ENCODE measurements around the gene CYTH3. TPM values are rescaled to one million over a fixed set of nuclear protein-coding genes. Genes with fewer than 3 reads are reported as not detected.
A peak's percentile ranks its signal among the peaks of the same experiment; 100 is the strongest.
"Not testable (repeated sequence)": the region's sequence is repeated elsewhere in the genome, so short reads cannot be mapped to it uniquely, and the experiment has no call there.

The CYTH3 gene
- total RNA-seq, 1 donor, result 89.4 TPM

DNA sequence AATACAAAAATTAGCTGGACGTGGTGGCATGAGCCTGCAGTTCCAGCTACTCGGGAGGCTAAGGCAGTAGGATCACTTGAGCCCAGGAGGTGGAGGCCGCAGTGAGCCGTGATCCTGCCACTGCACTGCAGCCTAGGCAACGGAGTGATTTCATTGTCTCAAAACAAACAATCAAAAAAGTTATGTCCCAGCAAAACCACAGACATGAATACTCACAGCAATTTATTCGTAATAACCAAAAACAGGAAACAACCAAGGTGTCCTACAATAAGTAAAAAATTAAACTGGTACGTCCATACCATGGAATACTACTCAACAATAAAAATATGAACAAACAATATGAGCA lies 11.6 kb upstream of the CYTH3 start:
- H3K4me1 ChIP-seq (ENCODE audit: insufficient read depth, low read length), result peaks cover 16% of the 10 kb centered on the region

DNA sequence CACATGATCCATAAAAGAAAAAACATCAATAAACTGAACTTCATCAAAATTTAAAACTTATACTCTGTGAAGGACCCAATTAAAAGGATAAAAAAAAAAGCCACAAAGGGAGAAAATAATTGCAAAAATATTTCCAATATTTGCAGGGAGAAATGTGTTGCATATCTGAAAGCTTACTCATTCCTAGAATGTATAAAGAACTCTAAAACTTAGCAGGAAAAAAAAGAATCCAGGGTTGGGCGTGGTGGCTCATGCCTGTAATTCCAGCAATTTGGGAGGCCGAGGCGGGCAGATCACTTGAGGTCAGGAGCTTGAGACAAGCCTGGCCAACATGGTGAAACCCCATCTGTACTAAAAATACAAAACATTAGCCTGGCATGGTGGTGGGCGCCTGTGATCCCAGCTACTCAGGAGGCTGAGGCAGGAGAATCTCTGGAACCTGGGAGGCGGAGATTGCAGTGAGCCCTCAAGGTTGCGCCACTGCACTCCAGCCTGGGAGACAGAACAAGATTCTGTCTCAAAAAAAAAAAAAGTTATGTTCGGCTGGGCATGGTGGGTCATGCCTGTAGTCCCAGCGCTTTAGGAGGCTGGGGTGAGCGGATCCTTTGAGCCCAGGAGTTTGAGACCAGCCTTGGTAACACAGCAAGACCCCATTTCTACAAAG lies 11.1 kb upstream of the CYTH3 start:
- Histone ChIP-seq H3K4me2 (ENCODE audit: insufficient read depth, low read length) (peak overlapping the region; percentile 67), H3K27ac (ENCODE audit: low read depth, low read length) (peak overlapping the region; percentile 99), H3K4me1 (ENCODE audit: insufficient read depth, low read length) (peaks cover 16% of the 10 kb centered on the region)
- H3K27me3 ChIP-seq (ENCODE audit: insufficient read depth, low read length); DNase-seq (ENCODE audit: insufficient read length, low spot score, missing footprints); H3K79me2 ChIP-seq (ENCODE audit: insufficient read depth, low read length); H3K36me3 ChIP-seq (ENCODE audit: insufficient read depth, low read length); H3K9me3 ChIP-seq (ENCODE audit: low read depth, low read length); H4K20me1 ChIP-seq (ENCODE audit: insufficient read depth, low read length); H2AFZ ChIP-seq (ENCODE audit: low read length); H3K4me3 ChIP-seq (ENCODE audit: insufficient read depth, low read length): not testable (repeated sequence)

More for the DNA sequence above, 11.6 kb upstream of the CYTH3 start:
- Histone ChIP-seq H3K27ac (ENCODE audit: low read depth, low read length) (peak overlapping the region; percentile 99), H3K9me3 (ENCODE audit: low read depth, low read length) (no peaks in the 10 kb centered on the region), H3K4me2 (ENCODE audit: insufficient read depth, low read length) (no peak overlapping the region), H4K20me1 (ENCODE audit: insufficient read depth, low read length) (no peaks in the 10 kb centered on the region), H3K27me3 (ENCODE audit: insufficient read depth, low read length) (no peaks in the 10 kb centered on the region), H2AFZ (ENCODE audit: low read length) (no peak overlapping the region), H3K79me2 (ENCODE audit: insufficient read depth, low read length) (no peaks in the 10 kb centered on the region), H3K4me3 (ENCODE audit: insufficient read depth, low read length) (no peak overlapping the region), H3K36me3 (ENCODE audit: insufficient read depth, low read length) (no peaks in the 10 kb centered on the region)
- no peak for DNase-seq (ENCODE audit: insufficient read length, low spot score, missing footprints)
- TF ChIP-seq, protein P1, sequence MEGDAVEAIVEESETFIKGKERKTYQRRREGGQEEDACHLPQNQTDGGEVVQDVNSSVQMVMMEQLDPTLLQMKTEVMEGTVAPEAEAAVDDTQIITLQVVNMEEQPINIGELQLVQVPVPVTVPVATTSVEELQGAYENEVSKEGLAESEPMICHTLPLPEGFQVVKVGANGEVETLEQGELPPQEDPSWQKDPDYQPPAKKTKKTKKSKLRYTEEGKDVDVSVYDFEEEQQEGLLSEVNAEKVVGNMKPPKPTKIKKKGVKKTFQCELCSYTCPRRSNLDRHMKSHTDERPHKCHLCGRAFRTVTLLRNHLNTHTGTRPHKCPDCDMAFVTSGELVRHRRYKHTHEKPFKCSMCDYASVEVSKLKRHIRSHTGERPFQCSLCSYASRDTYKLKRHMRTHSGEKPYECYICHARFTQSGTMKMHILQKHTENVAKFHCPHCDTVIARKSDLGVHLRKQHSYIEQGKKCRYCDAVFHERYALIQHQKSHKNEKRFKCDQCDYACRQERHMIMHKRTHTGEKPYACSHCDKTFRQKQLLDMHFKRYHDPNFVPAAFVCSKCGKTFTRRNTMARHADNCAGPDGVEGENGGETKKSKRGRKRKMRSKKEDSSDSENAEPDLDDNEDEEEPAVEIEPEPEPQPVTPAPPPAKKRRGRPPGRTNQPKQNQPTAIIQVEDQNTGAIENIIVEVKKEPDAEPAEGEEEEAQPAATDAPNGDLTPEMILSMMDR (IDR thresholded peaks at IDR 0.05; ENCODE audit: extremely low read depth, low read depth, low read length), result no peak

DNA sequence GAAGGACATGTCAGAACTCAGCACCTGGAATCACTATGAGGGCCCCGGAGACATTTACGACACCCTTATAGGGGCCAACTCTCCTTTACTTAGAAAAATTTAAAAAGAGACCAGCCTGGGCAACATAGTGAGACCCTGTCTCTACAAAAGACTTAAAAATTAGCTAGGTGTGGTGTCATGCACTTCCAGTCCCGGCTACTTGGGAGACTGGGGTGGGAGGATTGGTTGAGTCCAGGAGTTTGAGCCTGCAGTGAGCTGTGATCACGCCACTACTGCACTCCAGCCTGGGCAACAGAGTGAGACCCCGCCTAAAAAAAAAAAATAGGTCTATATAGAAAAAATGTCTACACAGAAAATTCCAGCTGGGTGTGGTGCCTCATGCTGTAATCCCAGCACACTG lies 7.5 kb upstream of the CYTH3 start:
- Histone ChIP-seq H2AFZ (ENCODE audit: low read length) (no peak overlapping the region), H3K9me3 (ENCODE audit: low read depth, low read length) (no peaks in the 10 kb centered on the region), H3K36me3 (ENCODE audit: insufficient read depth, low read length) (no peaks in the 10 kb centered on the region), H3K4me3 (ENCODE audit: insufficient read depth, low read length) (no peak overlapping the region), H3K27ac (ENCODE audit: low read depth, low read length) (no peak overlapping the region), H4K20me1 (ENCODE audit: insufficient read depth, low read length) (no peaks in the 10 kb centered on the region), H3K27me3 (ENCODE audit: insufficient read depth, low read length) (no peaks in the 10 kb centered on the region), H3K4me1 (ENCODE audit: insufficient read depth, low read length) (peaks cover 19% of the 10 kb centered on the region), H3K79me2 (ENCODE audit: insufficient read depth, low read length) (no peaks in the 10 kb centered on the region), H3K4me2 (ENCODE audit: insufficient read depth, low read length) (no peak overlapping the region)
- DNase-seq (ENCODE audit: insufficient read length, low spot score, missing footprints), result no peak
- TF ChIP-seq, protein P1 (IDR thresholded peaks at IDR 0.05; ENCODE audit: extremely low read depth, low read depth, low read length), result no peak

DNA sequence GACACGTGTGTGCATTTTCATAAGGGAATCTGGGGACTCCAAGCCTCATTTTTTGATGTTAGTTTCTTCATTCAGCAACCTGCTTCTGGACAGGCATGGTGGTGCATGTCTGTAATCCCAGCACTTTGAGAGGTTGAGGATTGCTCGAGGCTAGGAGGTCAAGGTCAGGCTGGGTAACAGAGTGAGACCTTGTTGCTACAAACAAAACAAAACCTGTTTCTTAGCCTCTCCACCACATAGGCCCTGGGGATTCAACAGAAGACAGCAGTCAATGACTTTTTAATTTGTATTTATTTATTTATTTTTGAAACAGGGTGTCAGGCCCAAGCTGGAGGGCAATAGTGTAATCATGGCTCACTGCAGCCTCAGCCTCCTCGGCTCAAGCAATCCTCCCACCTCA lies 6.9 kb upstream of the CYTH3 start:
- Histone ChIP-seq H3K9me3 (ENCODE audit: low read depth, low read length) (no peaks in the 10 kb centered on the region), H3K4me1 (ENCODE audit: insufficient read depth, low read length) (peaks cover 17% of the 10 kb centered on the region), H2AFZ (ENCODE audit: low read length) (no peak overlapping the region), H3K79me2 (ENCODE audit: insufficient read depth, low read length) (no peaks in the 10 kb centered on the region), H4K20me1 (ENCODE audit: insufficient read depth, low read length) (no peaks in the 10 kb centered on the region), H3K27me3 (ENCODE audit: insufficient read depth, low read length) (no peaks in the 10 kb centered on the region), H3K27ac (ENCODE audit: low read depth, low read length) (no peak overlapping the region), H3K4me2 (ENCODE audit: insufficient read depth, low read length) (no peak overlapping the region), H3K36me3 (ENCODE audit: insufficient read depth, low read length) (no peaks in the 10 kb centered on the region), H3K4me3 (ENCODE audit: insufficient read depth, low read length) (no peak overlapping the region)
- no peak for DNase-seq (ENCODE audit: insufficient read length, low spot score, missing footprints)
- TF ChIP-seq, protein P1 (IDR thresholded peaks at IDR 0.05; ENCODE audit: extremely low read depth, low read depth, low read length), result no peak

Measured in osteoblast (primary cell).